Mucosa of rectum (tissue), 2 donors: ENCODE data around the gene HSP90B1.
A peak's percentile ranks its signal among the peaks of the same experiment; 100 is the strongest.

ENCODE experiments used
- H3K27ac ChIP-seq, 2 donors: one replicate each; pipeline ENCODE4 v1.7.0; 2013; ENCODE audit warnings: inconsistent platforms in 2 of 2, low read depth in 2 of 2, low read length in 2 of 2
- H3K27me3 ChIP-seq, 2 donors: one replicate each; pipeline ENCODE4 v1.7.0; 2013; ENCODE audit warnings: low read length in 2 of 2; ENCODE audit not compliant: control insufficient read depth in 2 of 2, insufficient read depth in 2 of 2
- H3K36me3 ChIP-seq, 2 donors: one replicate each; pipeline ENCODE4 v1.7.0; 2013; ENCODE audit warnings: low read length in 2 of 2; ENCODE audit not compliant: control insufficient read depth in 2 of 2, insufficient read depth in 2 of 2
- H3K4me1 ChIP-seq, 2 donors: one replicate each; pipeline ENCODE4 v1.7.0; 2013; ENCODE audit warnings: low read length in 2 of 2, mild to moderate bottlenecking in 1 of 2; ENCODE audit not compliant: control insufficient read depth in 2 of 2, insufficient read depth in 2 of 2
- H3K4me3 ChIP-seq, 2 donors: one replicate each; pipeline ENCODE4 v1.7.0; 2013; ENCODE audit warnings: low read length in 2 of 2
- H3K9ac ChIP-seq, 2 donors: one replicate each; pipeline ENCODE4 v1.7.0; 2013; ENCODE audit warnings: low read length in 2 of 2, low read depth in 1 of 2, mild to moderate bottlenecking in 1 of 2
- H3K9me3 ChIP-seq, 2 donors: one replicate each; pipeline ENCODE4 v1.7.0; 2013; ENCODE audit warnings: low read length in 2 of 2; ENCODE audit not compliant: control insufficient read depth in 2 of 2
- donor health status: healthy.
- donor health status: Normal muscosa, but diverticular disease.

Gene HSP90B1

DNA sequence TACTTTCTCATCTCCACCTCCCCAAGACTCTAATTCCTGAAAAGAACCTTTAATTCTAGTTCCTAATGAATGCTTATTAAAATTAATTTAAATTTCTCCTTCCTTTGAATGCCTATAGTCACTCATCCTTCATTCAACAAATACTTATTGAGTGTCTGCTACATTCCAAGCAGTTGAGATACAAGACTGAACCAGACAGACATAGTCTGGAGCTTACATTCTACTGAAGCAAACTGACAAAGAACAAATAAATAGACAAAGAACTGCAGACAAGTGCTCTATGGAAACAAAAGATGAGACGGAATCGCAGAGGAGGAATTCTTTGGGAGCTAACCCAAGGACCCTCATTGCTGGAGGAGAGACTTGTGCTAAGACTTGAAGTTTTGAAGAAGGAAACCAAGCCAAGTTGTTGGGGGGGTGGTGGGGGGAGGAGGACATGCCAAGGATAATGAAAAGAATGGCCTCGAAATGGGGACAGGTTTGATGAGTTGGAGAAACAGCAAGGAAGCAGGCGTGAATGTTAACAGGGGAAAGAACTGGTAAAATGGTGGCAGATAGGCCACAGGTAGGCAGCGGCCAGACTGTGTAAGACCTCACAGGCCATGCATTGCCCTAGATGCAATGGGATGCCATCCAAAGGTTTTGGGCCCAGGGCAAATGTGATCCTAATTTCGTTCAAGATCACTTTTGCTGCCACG, 25.8 kb downstream of the HSP90B1 start:
- H3K36me3 ChIP-seq, result peaks cover 22 to 26% of the 10 kb centered on the region in 2 donors
- peak overlapping the region; percentile 79 to 81 for H3K4me3 ChIP-seq
- H3K27ac ChIP-seq, result peak overlapping the region in 1 of 2 donors; percentile 78

DNA sequence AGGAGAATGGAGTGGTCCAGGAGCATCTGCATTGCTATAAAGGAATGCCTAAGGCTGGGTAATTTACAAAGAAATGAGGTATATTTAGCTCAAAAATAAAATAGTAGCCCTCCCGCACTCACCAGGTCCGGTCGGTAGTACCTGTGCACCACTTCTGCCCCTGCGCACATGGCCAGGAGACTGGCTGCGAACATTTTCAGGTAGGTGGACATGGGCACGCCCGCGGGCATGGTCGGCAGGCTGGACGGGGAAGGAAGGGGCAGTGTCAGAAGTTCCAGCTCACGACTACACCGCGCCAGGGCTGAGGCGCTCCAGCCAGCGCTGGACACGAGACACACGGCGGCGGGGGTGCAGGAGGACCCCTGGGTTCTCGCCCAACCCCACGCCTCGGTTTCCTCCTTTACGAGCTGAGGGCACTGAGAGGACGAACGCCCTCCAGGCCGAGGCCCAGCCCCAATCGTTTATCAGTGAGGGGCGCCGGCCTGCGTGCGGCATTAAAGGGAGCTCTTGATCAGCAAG, 26.4 kb downstream of the HSP90B1 start:
- H3K4me1 ChIP-seq, result peaks cover 9 to 16% of the 10 kb centered on the region in 2 donors
- peak overlapping the region; percentile 82 to 87 for H3K9ac ChIP-seq

More for the DNA sequence above, 25.8 kb downstream of the HSP90B1 start:
- peak overlapping the region; percentile 82 to 87 for H3K9ac ChIP-seq
- H3K9me3 ChIP-seq, result no peaks in the 10 kb centered on the region
- no peaks in the 10 kb centered on the region for H3K27me3 ChIP-seq
- peaks cover 9 to 16% of the 10 kb centered on the region in 2 donors for H3K4me1 ChIP-seq

DNA sequence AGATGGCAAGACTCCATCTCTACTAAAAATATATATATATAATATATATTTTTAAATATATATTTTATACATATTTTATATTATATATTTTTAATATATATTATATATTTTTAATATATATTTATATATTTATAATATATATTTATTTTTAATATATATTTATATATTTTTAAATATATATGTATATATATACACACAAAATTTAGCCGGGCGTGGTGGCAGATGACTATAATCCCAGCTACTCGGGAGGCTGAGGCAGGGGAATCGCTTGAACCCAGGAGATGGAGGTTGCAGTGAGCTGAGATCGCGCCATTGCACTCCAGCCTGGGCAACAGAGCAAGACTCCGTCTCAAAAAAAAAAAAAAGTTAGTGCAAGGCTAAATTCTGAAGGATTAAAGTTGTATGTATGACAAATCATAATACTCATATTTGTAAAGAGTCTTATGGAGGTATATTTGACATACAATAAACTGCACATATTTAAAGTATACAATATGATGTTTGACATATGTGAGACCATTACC, 27.7 kb downstream of the HSP90B1 start:
- Histone ChIP-seq H3K9ac (peak overlapping the region in 1 of 2 donors; percentile 82), H3K4me1 (peaks cover 9 to 16% of the 10 kb centered on the region in 2 donors), H3K4me3 (peak overlapping the region; percentile 79 to 81), H3K27me3 (no peaks in the 10 kb centered on the region), H3K27ac (peak overlapping the region; percentile 78 to 93), H3K36me3 (peaks cover 12% of the 10 kb centered on the region in 2 donors), H3K9me3 (no peaks in the 10 kb centered on the region)

More for the DNA sequence above, 26.4 kb downstream of the HSP90B1 start:
- peak overlapping the region; percentile 79 to 81 for H3K4me3 ChIP-seq
- H3K27me3 ChIP-seq, result no peaks in the 10 kb centered on the region
- peaks cover 19 to 25% of the 10 kb centered on the region in 2 donors for H3K36me3 ChIP-seq
- no peaks in the 10 kb centered on the region for H3K9me3 ChIP-seq
- H3K27ac ChIP-seq, result peak overlapping the region; percentile 78 to 93

DNA sequence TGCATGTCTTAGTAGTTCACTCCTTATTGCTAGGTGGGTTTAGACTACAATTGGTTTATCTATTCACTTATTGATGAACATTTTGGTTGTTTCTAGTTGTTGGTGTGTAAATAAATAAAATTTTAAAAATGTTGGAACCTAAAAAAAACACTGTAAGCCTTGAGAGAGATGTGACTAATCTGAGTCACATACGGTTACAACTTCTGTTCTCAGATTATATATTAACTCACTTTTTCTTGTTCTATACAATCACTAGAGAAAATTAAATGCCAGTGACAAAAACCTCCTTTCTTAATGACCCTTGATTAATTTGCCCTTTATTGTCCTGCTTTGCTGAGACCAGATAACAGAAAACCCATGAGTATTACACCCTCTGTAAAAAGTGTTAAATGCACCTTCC, 28.4 kb downstream of the HSP90B1 start:
- no peak overlapping the region for H3K9ac ChIP-seq
- no peak overlapping the region for H3K27ac ChIP-seq
- no peaks in the 10 kb centered on the region for H3K27me3 ChIP-seq
- H3K9me3 ChIP-seq, result no peaks in the 10 kb centered on the region
- peaks cover 9 to 16% of the 10 kb centered on the region in 2 donors for H3K4me1 ChIP-seq
- H3K36me3 ChIP-seq, result peaks cover 5% of the 10 kb centered on the region in 2 donors
- no peak overlapping the region for H3K4me3 ChIP-seq

DNA sequence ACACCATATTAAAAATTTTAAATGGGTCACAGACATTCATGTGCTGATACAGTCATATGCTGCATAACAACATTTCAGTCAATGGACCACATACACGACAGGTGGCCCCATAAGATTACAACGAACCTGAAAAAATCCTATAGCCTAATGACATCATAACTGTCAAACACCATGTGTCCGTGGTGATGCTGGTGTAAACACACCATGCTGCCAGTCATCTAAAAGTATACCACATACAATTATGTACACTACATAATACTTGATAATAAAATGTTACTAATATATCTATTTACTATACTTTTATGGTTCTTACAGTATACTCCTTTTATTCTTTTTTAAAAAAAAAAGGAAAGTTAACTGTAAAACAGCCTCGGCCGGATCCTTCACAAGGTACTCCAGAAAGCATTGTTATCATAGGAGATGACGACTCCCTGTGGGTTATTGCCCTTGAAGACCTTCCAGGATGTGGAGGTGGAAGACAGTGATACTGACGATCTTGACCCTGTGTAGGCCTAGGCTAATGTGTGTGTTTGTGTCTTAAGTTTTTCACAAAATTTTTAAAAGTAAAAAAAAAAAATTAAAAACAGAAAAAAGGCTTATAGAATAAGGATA, 30.5 kb downstream of the HSP90B1 start:
- Histone ChIP-seq H3K36me3 (no peaks in the 10 kb centered on the region), H3K27ac (no peak overlapping the region), H3K9me3 (no peaks in the 10 kb centered on the region), H3K27me3 (no peaks in the 10 kb centered on the region), H3K4me1 (peaks cover 11 to 18% of the 10 kb centered on the region in 2 donors), H3K4me3 (no peak overlapping the region), H3K9ac (no peak overlapping the region)

GRCh38 chr12:103962493-103962892, 32.3 kb downstream of the HSP90B1 start:
- H3K4me1 ChIP-seq, result peaks cover 9 to 15% of the 10 kb centered on the region in 2 donors
- H3K27ac ChIP-seq, result no peak overlapping the region
- no peaks in the 10 kb centered on the region for H3K36me3 ChIP-seq
- no peak overlapping the region for H3K9ac ChIP-seq
- H3K27me3 ChIP-seq, result no peaks in the 10 kb centered on the region
- no peak overlapping the region for H3K4me3 ChIP-seq
- H3K9me3 ChIP-seq, result no peaks in the 10 kb centered on the region

- H3K9ac ChIP-seq, result peak overlapping the region; percentile 91 to 100
- H3K27ac ChIP-seq, result peak overlapping the region; percentile 93 to 96
These were observed 34.6 kb downstream of the HSP90B1 start for GRCh38 chr12:103964805-103965204.

DNA sequence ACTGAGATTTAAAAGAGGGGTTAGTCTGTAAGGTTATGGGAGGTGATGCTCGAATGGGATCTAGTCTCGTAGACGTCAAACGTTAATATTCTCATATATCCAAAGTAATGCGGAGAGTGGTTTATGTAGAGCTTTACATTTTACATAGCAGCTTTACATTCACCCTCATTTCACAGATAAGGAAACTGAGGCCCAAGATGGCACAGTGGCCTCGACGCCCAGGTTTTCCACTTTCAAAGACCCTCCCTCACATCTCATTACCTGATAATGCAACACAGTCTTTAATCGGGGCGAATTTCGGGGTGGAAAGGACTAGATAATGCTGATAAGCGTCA, 35.0 kb downstream of the HSP90B1 start:
- Histone ChIP-seq H3K27ac (peak overlapping the region; percentile 93 to 96), H3K27me3 (no peaks in the 10 kb centered on the region), H3K4me1 (peaks cover 9 to 13% of the 10 kb centered on the region in 2 donors), H3K9me3 (no peaks in the 10 kb centered on the region), H3K9ac (peak overlapping the region; percentile 91 to 100), H3K36me3 (peaks cover 3 to 7% of the 10 kb centered on the region in 2 donors), H3K4me3 (peak overlapping the region; percentile 100)

More at GRCh38 chr12:103964805-103965204, 34.6 kb downstream of the HSP90B1 start:
- H3K4me1 ChIP-seq, result peaks cover 9 to 13% of the 10 kb centered on the region in 2 donors
- H3K4me3 ChIP-seq, result peak overlapping the region; percentile 100
- no peaks in the 10 kb centered on the region for H3K9me3 ChIP-seq
- H3K27me3 ChIP-seq, result no peaks in the 10 kb centered on the region
- H3K36me3 ChIP-seq, result peaks cover 3 to 7% of the 10 kb centered on the region in 2 donors

GRCh38 chr12:103965590-103966504, 35.6 kb downstream of the HSP90B1 start, which contains the start of gene TDG:
Gene TDG, plus strand, starts transcription at chr12:103965872. Its CDS starts 166 bp downstream, at chr12:103966038.
- no peaks in the 10 kb centered on the region for H3K27me3 ChIP-seq
- peak within 1 kb of the TSS; percentile 100 for H3K4me3 ChIP-seq
- peaks cover 9 to 13% of the 10 kb centered on the region in 2 donors for H3K4me1 ChIP-seq
- H3K9me3 ChIP-seq, result no peaks in the 10 kb centered on the region
- H3K9ac ChIP-seq, result peak within 1 kb of the TSS; percentile 91 to 100
- H3K36me3 ChIP-seq, result peaks cover 3 to 7% of the 10 kb centered on the region in 2 donors
- peak within 1 kb of the TSS; percentile 93 to 96 for H3K27ac ChIP-seq
